GM19468 (cell line): Measurements from ENCODE around the gene CDC42BPB.

Experiments used
- ATAC-seq: cut with Tn5 transposase; IDR thresholded peaks from one replicate; pipeline ENCODE4 v1.9.1; 2021; ENCODE audit warnings: mild to moderate bottlenecking, moderate library complexity, moderate number of reproducible peaks; ENCODE audit not compliant: unreplicated experiment; ENCODE audit errors: extremely low read depth

Gene CDC42BPB

GRCh38 chr14:102920998-102921304 lies 136.4 kb downstream of the CDC42BPB start:
- ATAC-seq: no peak

GRCh38 chr14:102920273-102920997 lies 136.9 kb downstream of the CDC42BPB start:
- ATAC-seq: no peak

GRCh38 chr14:102918438-102918837 lies 138.9 kb downstream of the CDC42BPB start:
- ATAC-seq: no peak

- no peak for ATAC-seq
Observed at GRCh38 chr14:102917469-102918211, 139.7 kb downstream of the CDC42BPB start.

GRCh38 chr14:102917056-102917385 lies 140.3 kb downstream of the CDC42BPB start:
- ATAC-seq: no peak

GRCh38 chr14:102916347-102917055 lies 140.8 kb downstream of the CDC42BPB start:
- ATAC-seq: no peak

GRCh38 chr14:102915292-102916110 lies 141.8 kb downstream of the CDC42BPB start:
- ATAC-seq: no peak

- no peak for ATAC-seq
Observed at GRCh38 chr14:102914474-102915291, 142.7 kb downstream of the CDC42BPB start.

- ATAC-seq: no peak
Observed at GRCh38 chr14:102913341-102914211, 143.8 kb downstream of the CDC42BPB start.

GRCh38 chr14:102911991-102912761 lies 145.2 kb downstream of the CDC42BPB start:
- no peak for ATAC-seq

GRCh38 chr14:102911541-102911951 lies 145.8 kb downstream of the CDC42BPB start:
- ATAC-seq: no peak

- ATAC-seq: no peak
Observed at GRCh38 chr14:102910442-102910841, 146.9 kb downstream of the CDC42BPB start.

GRCh38 chr14:102909911-102910310 lies 147.4 kb downstream of the CDC42BPB start:
- no peak for ATAC-seq

GRCh38 chr14:102909462-102909861 lies 147.9 kb downstream of the CDC42BPB start:
- ATAC-seq: no peak

GRCh38 chr14:102908766-102909455 lies 148.4 kb downstream of the CDC42BPB start:
- no peak for ATAC-seq

- ATAC-seq: no peak
Observed at GRCh38 chr14:102907980-102908730, 149.2 kb downstream of the CDC42BPB start.
